ENCODE results near the gene MTLN. TPM values are rescaled to one million over a fixed set of nuclear protein-coding genes. Genes with fewer than 3 reads are reported as not detected.

The MTLN gene, protein sequence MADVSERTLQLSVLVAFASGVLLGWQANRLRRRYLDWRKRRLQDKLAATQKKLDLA
- 43.4 and 78.8 TPM in 2 replicates for total RNA-seq (ENCODE audit: low replicate concordance)

DNA sequence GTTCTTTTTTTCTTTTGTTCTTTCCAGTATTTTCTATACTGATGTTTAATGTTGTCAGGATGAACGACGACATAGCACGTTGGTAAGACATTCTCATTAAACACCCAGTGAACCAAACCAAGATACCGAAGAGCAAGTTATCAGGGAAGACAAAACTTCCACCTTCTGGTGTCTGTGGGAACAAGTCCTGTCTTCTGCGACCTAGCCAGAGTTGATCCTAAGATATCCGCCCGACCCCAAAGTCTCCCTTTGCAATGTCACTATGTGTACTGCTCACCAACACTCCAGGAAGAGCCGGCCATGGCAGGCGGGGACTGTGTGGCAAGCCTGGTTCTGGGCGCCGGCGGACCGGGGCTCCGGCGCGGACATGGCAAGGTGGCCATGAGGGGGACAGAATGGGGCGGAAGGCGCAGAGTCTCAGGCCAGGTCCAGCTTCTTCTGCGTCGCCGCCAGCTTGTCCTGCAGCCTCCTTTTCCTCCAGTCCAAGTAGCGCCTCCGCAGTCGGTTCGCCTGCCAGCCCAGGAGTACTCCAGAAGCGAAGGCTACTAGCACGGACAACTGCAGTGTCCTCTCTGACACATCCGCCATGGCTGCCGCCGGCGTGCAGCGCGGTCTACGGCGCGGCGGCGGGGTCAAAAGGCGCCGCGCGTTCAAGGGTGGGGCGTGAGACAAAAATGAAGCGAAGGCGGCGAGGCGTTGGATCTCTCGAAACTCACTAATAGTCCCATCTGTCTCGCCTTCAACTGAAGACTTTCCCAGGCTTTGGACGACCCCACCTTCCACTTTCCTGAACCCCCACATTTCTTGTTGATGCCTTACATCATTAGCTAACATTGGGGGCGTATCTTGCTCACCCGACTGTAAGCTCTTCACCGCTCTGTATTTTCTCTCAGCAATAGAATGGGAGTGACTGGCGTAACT is at the start of gene MTLN:
Gene MTLN (minus strand): TSS at position 610 of the 921 bp plus-strand sequence. CDS start 22 bp downstream, at position 588.

DNA sequence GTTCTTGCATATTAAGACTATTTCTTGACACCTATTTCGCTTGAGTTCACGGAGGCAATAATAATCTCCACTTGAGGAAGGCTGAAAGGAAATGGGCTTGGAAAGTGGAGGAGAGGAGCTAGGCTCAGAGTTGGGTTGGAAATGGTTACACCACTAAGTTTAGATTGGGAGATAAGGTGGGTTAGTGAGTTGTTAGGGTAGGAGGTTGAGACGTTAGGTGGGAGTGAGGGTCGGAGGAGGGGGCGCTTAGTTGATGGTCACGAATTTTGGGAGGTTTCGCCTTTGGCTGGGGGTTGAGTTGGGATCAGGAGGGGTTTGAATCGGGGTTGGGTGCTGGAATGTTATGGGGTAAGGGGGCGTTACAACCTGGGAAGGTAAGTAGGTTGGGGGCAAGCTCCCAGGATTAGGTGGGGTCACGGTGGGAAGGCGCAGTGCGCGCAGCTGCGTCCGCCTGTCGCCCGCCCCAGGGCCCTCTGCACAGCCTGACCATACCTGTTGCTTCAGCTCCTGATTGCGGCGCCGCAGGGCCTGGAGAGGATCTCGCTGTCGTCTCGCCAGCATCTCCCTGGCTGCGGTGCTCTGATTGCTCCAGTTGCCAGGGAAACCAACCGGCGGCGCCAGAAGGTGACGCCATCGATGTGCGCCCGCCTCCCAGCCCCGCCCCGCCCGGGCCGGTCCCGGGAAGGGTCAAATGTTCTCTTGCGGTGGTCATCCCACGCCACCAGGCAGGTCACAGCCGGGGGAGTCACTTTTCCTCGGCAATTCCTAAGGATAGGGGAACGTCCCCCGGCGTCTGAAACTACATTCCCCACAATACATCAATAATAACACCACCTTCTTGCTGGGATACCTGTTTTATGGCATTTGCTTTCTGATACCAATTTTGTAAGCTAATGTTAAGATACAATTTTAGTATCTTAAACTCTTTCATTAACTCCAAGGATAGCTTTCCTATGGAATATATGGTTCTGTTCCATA is 7.7 kb downstream of the MTLN start, which contains the start of gene NPHP1:
Gene NPHP1 (minus strand): TSS at position 606 of the 978 bp plus-strand sequence. CDS start 45 bp downstream, at position 561.

Other genes starting within 250 kb of the MTLN start
- gene MALL, start 96.7 kb downstream of the MTLN start, total RNA-seq (ENCODE audit: low replicate concordance) = 6.1 and 10.2 TPM in 2 replicates
- 3.6 and 7.5 TPM in 2 replicates for gene NPHP1, start 7.5 kb downstream of the MTLN start, total RNA-seq (ENCODE audit: low replicate concordance)